Eye (tissue), 1 donor: ENCODE data around the gene RHBDL1.

Source experiments
- DNase-seq: peaks from one replicate; pipeline ENCODE4 v3.0.0-alpha.2; 2015

RHBDL1 gene

GRCh38 chr16:675884-676564 lies 553 bp downstream of the RHBDL1 start:
- DNase-seq = peak; percentile 18

DNA sequence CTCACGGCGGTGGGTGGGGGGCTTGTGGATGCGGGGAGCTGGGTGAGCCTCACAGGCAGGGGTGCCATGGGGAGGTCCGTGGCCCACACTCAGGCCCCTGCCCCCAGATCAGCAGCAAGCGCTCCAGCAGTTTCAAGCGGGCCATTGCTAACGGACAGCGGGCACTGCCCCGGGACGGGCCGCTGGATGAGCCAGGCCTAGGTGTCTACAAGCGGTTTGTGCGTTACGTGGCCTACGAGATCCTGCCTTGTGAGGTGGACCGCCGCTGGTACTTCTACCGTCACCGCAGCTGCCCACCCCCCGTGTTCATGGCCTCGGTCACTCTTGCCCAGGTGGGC lies 1.1 kb downstream of the RHBDL1 start:
- no peak for DNase-seq

GRCh38 chr16:676913-677312 lies 1.4 kb downstream of the RHBDL1 start:
- peak; percentile 30 for DNase-seq

DNA sequence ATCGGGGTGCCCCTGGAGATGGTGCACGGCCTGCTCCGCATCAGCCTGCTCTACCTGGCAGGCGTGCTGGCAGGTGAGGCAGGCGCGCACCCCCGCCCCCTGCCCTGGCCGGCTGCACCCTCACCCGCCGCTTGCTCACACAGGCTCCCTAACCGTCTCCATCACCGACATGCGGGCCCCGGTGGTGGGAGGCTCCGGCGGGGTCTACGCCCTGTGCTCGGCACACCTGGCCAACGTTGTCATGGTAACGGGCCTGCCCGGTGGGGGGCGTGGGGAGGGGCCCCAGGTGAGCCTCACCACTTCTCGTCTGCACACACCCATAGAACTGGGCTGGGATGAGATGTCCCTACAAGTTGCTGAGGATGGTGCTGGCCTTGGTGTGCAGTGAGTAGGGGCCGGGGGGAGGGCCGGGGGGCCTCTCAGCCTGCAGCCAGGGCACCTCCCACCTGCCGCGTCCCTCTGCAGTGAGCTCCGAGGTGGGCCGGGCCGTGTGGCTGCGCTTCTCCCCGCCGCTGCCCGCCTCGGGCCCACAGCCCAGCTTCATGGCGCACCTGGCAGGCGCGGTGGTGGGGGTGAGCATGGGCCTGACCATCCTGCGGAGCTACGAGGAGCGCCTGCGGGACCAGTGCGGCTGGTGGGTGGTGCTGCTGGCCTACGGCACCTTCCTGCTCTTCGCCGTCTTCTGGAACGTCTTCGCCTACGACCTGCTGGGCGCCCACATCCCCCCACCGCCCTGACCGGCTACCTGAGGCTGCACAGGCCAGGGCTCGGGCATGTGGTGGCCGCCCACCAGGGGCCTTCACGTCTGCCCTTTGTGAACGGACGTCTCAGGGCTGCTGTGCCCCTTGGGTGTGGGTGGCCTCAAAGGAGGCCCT lies 2.1 kb downstream of the RHBDL1 start:
- peak; percentile 24 for DNase-seq

- DNase-seq = no peak
Observed at GRCh38 chr16:678209-678857, 2.9 kb downstream of the RHBDL1 start.

- DNase-seq = peak; percentile 88
Observed at GRCh38 chr16:678858-679813, 3.7 kb downstream of the RHBDL1 start.

DNA sequence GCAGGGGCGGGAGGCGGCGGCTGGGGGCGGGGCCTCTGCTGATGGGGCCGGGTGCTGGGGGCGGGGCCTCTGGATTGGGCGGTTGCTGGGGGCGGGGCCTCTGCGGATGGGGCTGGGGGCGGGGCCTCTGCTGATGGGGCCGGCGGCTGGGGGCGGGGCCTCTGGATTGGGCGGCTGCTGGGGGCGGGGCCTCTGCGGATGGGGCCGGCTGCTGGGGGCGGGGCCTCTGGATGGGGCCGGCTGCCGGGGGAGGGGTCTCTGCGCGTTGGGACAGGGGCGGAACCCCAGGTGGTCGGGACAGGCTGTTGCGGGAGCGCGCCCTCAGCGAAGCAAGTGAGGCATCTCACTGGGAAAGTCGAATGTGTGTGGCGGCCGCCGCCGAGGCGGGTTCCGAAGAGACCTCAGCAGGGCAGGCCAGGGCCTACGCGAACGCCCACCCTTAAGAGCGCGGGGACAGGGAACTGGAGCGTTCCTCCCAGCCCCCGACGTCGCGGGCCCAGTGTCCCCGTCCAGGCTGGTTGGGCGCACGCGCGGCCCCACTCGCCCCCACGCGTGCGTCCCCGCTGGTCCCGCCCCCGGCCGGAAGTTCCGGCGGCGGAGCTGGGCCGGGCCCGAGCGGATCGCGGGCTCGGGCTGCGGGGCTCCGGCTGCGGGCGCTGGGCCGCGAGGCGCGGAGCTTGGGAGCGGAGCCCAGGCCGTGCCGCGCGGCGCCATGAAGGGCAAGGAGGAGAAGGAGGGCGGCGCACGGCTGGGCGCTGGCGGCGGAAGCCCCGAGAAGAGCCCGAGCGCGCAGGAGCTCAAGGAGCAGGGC lies 4.5 kb downstream of the RHBDL1 start, which contains the start of gene STUB1:
Gene STUB1, plus strand, starts transcription at position 597 of the 811 bp plus-strand sequence. Its CDS starts 116 bp downstream, at position 713.
- peak; percentile 90 for DNase-seq

DNA sequence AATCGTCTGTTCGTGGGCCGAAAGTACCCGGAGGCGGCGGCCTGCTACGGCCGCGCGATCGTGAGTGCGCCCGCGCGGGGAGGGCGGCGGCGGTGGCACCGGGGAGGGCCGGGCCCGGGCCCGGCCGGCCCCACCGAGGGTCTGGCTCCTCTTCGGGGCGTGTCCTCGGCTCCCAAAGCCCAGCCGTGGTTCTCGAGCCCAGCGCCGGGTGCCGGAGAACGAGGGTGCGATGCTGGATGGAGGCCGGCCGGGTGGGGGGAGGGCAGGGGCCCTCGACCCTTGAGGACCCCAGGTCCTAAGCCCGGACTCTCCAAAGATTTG lies 5.1 kb downstream of the RHBDL1 start:
- no peak for DNase-seq

- peak; percentile 17 for DNase-seq
Observed at GRCh38 chr16:680967-681745, 5.7 kb downstream of the RHBDL1 start.

DNA sequence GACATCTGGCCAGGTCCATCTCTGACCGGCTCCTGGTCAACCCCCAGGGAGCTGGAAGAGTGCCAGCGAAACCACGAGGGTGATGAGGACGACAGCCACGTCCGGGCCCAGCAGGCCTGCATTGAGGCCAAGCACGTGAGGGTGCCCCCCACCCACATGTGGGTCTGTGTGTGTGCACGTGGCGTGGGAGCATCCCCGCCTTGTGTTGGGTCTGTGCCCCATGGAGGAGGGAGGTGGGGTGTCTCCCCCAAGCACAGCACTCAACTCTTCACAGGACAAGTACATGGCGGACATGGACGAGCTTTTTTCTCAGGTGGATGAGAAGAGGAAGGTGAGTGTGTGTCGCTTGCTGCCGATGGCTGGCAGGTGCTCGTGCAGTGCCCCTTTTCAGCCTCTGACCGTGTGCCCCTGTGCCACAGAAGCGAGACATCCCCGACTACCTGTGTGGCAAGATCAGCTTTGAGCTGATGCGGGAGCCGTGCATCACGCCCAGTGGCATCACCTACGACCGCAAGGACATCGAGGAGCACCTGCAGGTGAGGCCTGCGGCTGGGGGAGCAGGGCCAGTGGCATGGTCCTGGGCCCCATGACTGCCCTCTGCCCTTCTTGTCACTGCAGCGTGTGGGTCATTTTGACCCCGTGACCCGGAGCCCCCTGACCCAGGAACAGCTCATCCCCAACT lies 6.4 kb downstream of the RHBDL1 start:
- no peak for DNase-seq

DNA sequence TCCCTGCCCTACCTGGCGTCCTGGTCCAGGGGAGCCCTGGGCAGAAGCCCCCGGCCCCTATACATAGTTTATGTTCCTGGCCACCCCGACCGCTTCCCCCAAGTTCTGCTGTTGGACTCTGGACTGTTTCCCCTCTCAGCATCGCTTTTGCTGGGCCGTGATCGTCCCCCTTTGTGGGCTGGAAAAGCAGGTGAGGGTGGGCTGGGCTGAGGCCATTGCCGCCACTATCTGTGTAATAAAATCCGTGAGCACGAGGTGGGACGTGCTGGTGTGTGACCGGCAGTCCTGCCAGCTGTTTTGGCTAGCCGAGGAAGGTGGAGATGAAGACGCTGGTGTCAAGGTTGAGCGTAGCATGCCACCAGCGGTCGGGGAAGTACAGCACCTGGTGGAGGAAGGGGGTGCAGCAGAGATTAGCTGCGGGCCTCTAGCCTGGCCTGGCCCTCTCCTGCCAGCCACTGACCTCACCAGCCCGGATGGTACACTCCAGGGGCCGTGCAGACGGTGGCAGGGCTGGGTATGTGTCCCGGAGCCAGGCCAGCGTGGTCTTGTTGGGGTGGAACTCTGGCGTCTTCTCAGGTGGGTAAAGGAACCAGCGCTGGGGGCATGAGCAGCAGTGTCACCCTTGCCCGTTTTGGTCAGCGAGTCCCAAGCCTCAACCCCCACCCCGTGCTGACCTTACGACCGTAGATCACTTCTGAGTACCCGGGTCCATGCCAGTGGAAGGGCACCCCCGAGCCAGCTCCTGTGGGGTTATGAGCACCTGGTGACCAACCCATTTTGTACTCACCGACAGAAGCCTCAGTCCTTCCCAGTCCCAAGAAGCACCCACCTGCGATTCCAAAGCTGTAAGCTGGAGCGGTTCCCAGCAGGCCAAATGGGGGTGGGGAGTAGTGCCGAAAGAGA lies 7.3 kb downstream of the RHBDL1 start:
- no peak for DNase-seq

GRCh38 chr16:683396-684070 lies 8.1 kb downstream of the RHBDL1 start:
- DNase-seq = peak; percentile 26

DNA sequence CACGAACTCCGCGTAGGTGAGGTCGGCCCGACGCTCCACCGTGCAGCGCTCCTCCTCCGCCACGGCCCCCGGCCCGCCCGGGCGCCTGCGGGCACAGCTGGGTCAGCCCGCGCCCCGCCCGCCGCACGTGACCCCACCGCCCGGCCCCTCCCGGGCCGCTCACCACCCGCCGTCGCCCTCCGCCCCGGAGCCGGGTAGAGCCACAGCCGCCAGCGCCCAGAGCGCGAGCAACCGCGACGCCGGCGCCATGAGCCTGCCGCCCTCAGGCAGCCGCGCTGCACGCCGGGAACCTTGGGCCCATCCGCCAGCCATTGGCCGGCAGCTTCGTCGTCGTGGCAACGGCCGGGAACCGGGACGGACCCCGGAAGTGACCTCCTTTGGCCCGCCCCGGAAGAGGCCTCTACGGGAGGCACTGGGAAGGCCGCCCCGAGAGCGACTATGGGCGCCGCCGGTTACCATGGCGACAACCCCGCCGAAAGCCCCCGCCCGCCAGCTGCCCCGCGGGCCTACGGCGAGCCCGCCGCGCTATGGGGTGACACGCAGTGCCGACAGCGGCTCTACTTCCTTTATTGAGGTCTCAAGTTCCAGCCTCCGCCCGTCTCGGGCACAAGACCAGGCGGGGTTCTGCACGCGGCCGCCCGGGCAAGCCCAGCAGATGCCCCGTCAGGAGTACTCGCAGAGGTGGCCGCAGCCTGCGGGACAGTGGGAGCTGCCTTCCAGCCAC lies 8.8 kb downstream of the RHBDL1 start, which contains the start of gene JMJD8:
Gene JMJD8, minus strand, starts transcription at position 264 of the 724 bp plus-strand sequence. Its CDS starts 15 bp downstream, at position 249.
- peak; percentile 97 for DNase-seq

DNA sequence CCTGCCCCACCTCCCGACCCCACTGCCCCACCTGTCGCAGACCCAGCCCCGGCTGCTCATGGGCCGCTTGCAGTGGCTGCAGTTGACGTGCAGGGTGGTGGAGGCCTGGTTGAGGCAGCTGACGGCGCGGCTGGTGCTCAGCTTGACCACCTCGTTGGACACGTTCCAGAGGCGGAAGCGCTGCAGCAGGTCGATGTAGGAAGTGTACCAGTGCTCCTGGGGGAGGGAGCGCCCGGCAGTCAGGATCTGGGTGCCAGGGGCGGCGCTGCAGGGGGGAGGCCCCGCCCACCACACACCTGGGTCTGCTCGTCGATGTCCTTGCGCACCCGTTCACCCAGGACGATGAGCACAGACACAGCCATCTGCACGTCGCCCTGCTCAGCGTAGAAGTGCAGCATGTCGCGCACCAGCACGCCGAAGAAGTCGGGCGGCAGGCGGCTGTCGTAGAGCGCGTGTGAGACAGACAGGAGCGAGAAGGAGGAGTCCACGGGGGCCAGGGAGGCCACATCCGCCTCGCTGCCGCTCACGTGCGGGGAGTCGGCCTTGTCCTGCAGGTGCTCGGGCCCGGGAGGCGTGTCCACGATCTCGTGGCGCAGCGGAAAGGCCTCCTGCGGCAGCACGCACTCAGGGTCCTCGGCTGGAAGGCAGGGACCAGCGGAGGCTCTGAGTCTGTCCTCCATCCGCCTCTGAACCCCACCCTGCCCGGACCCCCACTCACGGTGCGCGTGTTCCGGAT lies 9.7 kb downstream of the RHBDL1 start:
- DNase-seq = no peak

- no peak for DNase-seq
Observed at GRCh38 chr16:685967-686366, 10.5 kb downstream of the RHBDL1 start.

- no peak for DNase-seq
Observed at GRCh38 chr16:686459-687260, 11.2 kb downstream of the RHBDL1 start.
